Measurements from ENCODE around the gene PRKAR1B. TPM values are rescaled to one million over a fixed set of nuclear protein-coding genes. Genes with fewer than 3 reads are reported as not detected.

PRKAR1B gene
- total and polyA plus RNA-seq, 7 donors: 1.4 to 4.6 (median 1.9) TPM

- DNase-seq (peak in 1 of 2 donors; percentile 48), ATAC-seq (no peak)
- no peak overlapping the region for H3K4me3 ChIP-seq
- H3K27me3 ChIP-seq (ENCODE audit: insufficient read depth in 3 of 3, low read length in 2 of 3): peaks cover 0 to 3% (median 0%) of the 10 kb centered on the region in 3 donors
- 88 to 91% (median 90%) methylated on average over 36 to 43 of the region's 43 CpGs for WGBS, 3 donors
- no peaks in the 10 kb centered on the region for H3K4me1 ChIP-seq
- no peak overlapping the region for H3K27ac ChIP-seq
- no peak for TF ChIP-seq CTCF (IDR thresholded peaks at IDR 0.05)
- intact Hi-C loops (cut with DNase I): no loop called here
- no peaks in the 10 kb centered on the region for H3K36me3 ChIP-seq (ENCODE audit: insufficient read depth in 1 of 2, low read depth in 1 of 2)
- no peaks in the 10 kb centered on the region for H3K9me3 ChIP-seq
Observed at GRCh38 chr7:549066-549890, 177.8 kb downstream of the PRKAR1B start.

GRCh38 chr7:548401-548800, 178.7 kb downstream of the PRKAR1B start:
- Histone ChIP-seq H3K4me1 (no peaks in the 10 kb centered on the region), H3K9me3 (no peaks in the 10 kb centered on the region), H3K36me3 (ENCODE audit: insufficient read depth in 1 of 2, low read depth in 1 of 2) (no peaks in the 10 kb centered on the region), H3K27ac (no peak overlapping the region), H3K4me3 (no peak overlapping the region), H3K27me3 (ENCODE audit: insufficient read depth in 3 of 3, low read length in 2 of 3) (peaks cover 0 to 4% (median 0%) of the 10 kb centered on the region in 3 donors)
- DNase-seq: no peak
- no peak for TF ChIP-seq CTCF (IDR thresholded peaks at IDR 0.05)
- 91 to 98% (median 92%) methylated on average over 11 of the region's 11 CpGs for WGBS, 3 donors
- ATAC-seq: no peak
- intact Hi-C loops (cut with DNase I): no loop called here

- Histone ChIP-seq H3K4me3 (no peak overlapping the region), H3K36me3 (ENCODE audit: insufficient read depth in 1 of 2, low read depth in 1 of 2) (no peaks in the 10 kb centered on the region), H3K9me3 (no peaks in the 10 kb centered on the region), H3K27me3 (ENCODE audit: insufficient read depth in 3 of 3, low read length in 2 of 3) (peaks cover 0 to 9% (median 0%) of the 10 kb centered on the region in 3 donors), H3K27ac (no peak overlapping the region), H3K4me1 (no peaks in the 10 kb centered on the region)
- DNase-seq (no peak), ATAC-seq (no peak)
- TF ChIP-seq CTCF (IDR thresholded peaks at IDR 0.05): no peak
- 87 to 92% (median 87%) methylated on average over 16 of the region's 16 CpGs for WGBS, 3 donors
- intact Hi-C loops (cut with DNase I): no loop called here
Observed at GRCh38 chr7:545470-545869, 181.6 kb downstream of the PRKAR1B start.

GRCh38 chr7:544338-545221, 182.5 kb downstream of the PRKAR1B start:
- no peak overlapping the region for H3K4me3 ChIP-seq
- peaks cover 0 to 9% (median 0%) of the 10 kb centered on the region in 3 donors for H3K27me3 ChIP-seq (ENCODE audit: insufficient read depth in 3 of 3, low read length in 2 of 3)
- H3K4me1 ChIP-seq: no peaks in the 10 kb centered on the region
- DNase-seq (no peak), ATAC-seq (no peak)
- intact Hi-C loops (cut with DNase I): loop anchor here in 1 of 2 donors (5.0 kb wide), 1 partner anchor 58 kb away; no protein-coding TSS in a partner anchor
- TF ChIP-seq CTCF (IDR thresholded peaks at IDR 0.05): no peak
- 90 to 93% (median 91%) methylated on average over 18 of the region's 18 CpGs for WGBS, 3 donors
- no peaks in the 10 kb centered on the region for H3K9me3 ChIP-seq
- H3K27ac ChIP-seq: no peak overlapping the region
- H3K36me3 ChIP-seq (ENCODE audit: insufficient read depth in 1 of 2, low read depth in 1 of 2): no peaks in the 10 kb centered on the region

All from psoas muscle (tissue), 8 donors.